ENCODE results near the gene SLC7A14.

SLC7A14 gene

GRCh38 chr3:170436697-170437096 lies 149.2 kb downstream of the SLC7A14 start:
- no peaks in the 10 kb centered on the region for H3K9me3 ChIP-seq (ENCODE audit: insufficient read depth, low read length)
- H2AFZ ChIP-seq (ENCODE audit: low read depth, low read length, severe bottlenecking) = no peak overlapping the region
- H3K79me2 ChIP-seq (ENCODE audit: insufficient read depth, low read length) = no peaks in the 10 kb centered on the region
- H3K4me2 ChIP-seq (ENCODE audit: low read depth, low read length, poor library complexity, severe bottlenecking) = no peak overlapping the region
- no peaks in the 10 kb centered on the region for H3K9me2 ChIP-seq (replicated peaks; ENCODE audit: insufficient read depth, low read length)
- H3K4me3 ChIP-seq (ENCODE audit: insufficient read depth, low read length, poor library complexity, severe bottlenecking) = no peak overlapping the region
- H3F3A ChIP-seq (ENCODE audit: insufficient read depth) = no peaks in the 10 kb centered on the region
- TF ChIP-seq EZH2phosphoT487 (conservative IDR thresholded peaks at IDR 0.05; ENCODE audit: low read length) = no peak
- TF ChIP-seq, protein P1, sequence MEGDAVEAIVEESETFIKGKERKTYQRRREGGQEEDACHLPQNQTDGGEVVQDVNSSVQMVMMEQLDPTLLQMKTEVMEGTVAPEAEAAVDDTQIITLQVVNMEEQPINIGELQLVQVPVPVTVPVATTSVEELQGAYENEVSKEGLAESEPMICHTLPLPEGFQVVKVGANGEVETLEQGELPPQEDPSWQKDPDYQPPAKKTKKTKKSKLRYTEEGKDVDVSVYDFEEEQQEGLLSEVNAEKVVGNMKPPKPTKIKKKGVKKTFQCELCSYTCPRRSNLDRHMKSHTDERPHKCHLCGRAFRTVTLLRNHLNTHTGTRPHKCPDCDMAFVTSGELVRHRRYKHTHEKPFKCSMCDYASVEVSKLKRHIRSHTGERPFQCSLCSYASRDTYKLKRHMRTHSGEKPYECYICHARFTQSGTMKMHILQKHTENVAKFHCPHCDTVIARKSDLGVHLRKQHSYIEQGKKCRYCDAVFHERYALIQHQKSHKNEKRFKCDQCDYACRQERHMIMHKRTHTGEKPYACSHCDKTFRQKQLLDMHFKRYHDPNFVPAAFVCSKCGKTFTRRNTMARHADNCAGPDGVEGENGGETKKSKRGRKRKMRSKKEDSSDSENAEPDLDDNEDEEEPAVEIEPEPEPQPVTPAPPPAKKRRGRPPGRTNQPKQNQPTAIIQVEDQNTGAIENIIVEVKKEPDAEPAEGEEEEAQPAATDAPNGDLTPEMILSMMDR (IDR thresholded peaks at IDR 0.05; ENCODE audit: insufficient read depth, low read length, poor library complexity, severe bottlenecking) = no peak
- H4K20me1 ChIP-seq (ENCODE audit: low read depth, low read length) = no peaks in the 10 kb centered on the region
- H3K27ac ChIP-seq (ENCODE audit: low read depth, low read length) = no peak overlapping the region
- H3K36me3 ChIP-seq (ENCODE audit: low read length) = no peaks in the 10 kb centered on the region
- H3K27me3 ChIP-seq (ENCODE audit: low read length) = no peaks in the 10 kb centered on the region
- no peak overlapping the region for H3K9ac ChIP-seq (ENCODE audit: low read length)

- no peaks in the 10 kb centered on the region for H3K9me3 ChIP-seq (ENCODE audit: insufficient read depth, low read length)
- no peak overlapping the region for H3K4me3 ChIP-seq (ENCODE audit: insufficient read depth, low read length, poor library complexity, severe bottlenecking)
- no peak overlapping the region for H3K9ac ChIP-seq (ENCODE audit: low read length)
- no peaks in the 10 kb centered on the region for H3K36me3 ChIP-seq (ENCODE audit: low read length)
- no peaks in the 10 kb centered on the region for H3K9me2 ChIP-seq (replicated peaks; ENCODE audit: insufficient read depth, low read length)
- no peaks in the 10 kb centered on the region for H3K27me3 ChIP-seq (ENCODE audit: low read length)
- no peaks in the 10 kb centered on the region for H4K20me1 ChIP-seq (ENCODE audit: low read depth, low read length)
- H3K79me2 ChIP-seq (ENCODE audit: insufficient read depth, low read length) = no peaks in the 10 kb centered on the region
- H3K4me2 ChIP-seq (ENCODE audit: low read depth, low read length, poor library complexity, severe bottlenecking) = no peak overlapping the region
- H3K27ac ChIP-seq (ENCODE audit: low read depth, low read length) = no peak overlapping the region
- H3F3A ChIP-seq (ENCODE audit: insufficient read depth) = no peaks in the 10 kb centered on the region
- H2AFZ ChIP-seq (ENCODE audit: low read depth, low read length, severe bottlenecking) = no peak overlapping the region
- no peak for TF ChIP-seq EZH2phosphoT487 (conservative IDR thresholded peaks at IDR 0.05; ENCODE audit: low read length)
- TF ChIP-seq, protein P1 (IDR thresholded peaks at IDR 0.05; ENCODE audit: insufficient read depth, low read length, poor library complexity, severe bottlenecking) = no peak
These were observed 153.5 kb downstream of the SLC7A14 start for GRCh38 chr3:170432416-170432815.

- H3K27me3 ChIP-seq (ENCODE audit: low read length) = no peaks in the 10 kb centered on the region
- no peaks in the 10 kb centered on the region for H3K36me3 ChIP-seq (ENCODE audit: low read length)
- no peaks in the 10 kb centered on the region for H4K20me1 ChIP-seq (ENCODE audit: low read depth, low read length)
- no peaks in the 10 kb centered on the region for H3K79me2 ChIP-seq (ENCODE audit: insufficient read depth, low read length)
- TF ChIP-seq EZH2phosphoT487 (conservative IDR thresholded peaks at IDR 0.05; ENCODE audit: low read length) = no peak
- TF ChIP-seq, protein P1 (IDR thresholded peaks at IDR 0.05; ENCODE audit: insufficient read depth, low read length, poor library complexity, severe bottlenecking) = no peak
- no peak overlapping the region for H3K9ac ChIP-seq (ENCODE audit: low read length)
- H2AFZ ChIP-seq (ENCODE audit: low read depth, low read length, severe bottlenecking) = no peak overlapping the region
- H3F3A ChIP-seq (ENCODE audit: insufficient read depth) = no peaks in the 10 kb centered on the region
- H3K4me2 ChIP-seq (ENCODE audit: low read depth, low read length, poor library complexity, severe bottlenecking) = no peak overlapping the region
- no peak overlapping the region for H3K4me3 ChIP-seq (ENCODE audit: insufficient read depth, low read length, poor library complexity, severe bottlenecking)
- no peaks in the 10 kb centered on the region for H3K9me3 ChIP-seq (ENCODE audit: insufficient read depth, low read length)
- no peaks in the 10 kb centered on the region for H3K9me2 ChIP-seq (replicated peaks; ENCODE audit: insufficient read depth, low read length)
- no peak overlapping the region for H3K27ac ChIP-seq (ENCODE audit: low read depth, low read length)
These were observed 154.8 kb downstream of the SLC7A14 start for GRCh38 chr3:170431054-170431453.
